Motor neuron (in vitro differentiated cells): ENCODE results near the gene FRMD4B. TPM values are rescaled to one million over a fixed set of nuclear protein-coding genes. Genes with fewer than 3 reads are reported as not detected.

Source experiments
- ATAC-seq, 8 experiments: fragments of 200-7000 bp; cut with Tn5 transposase; replicated peaks in 6 of 8; 2 replicates each; pipeline ENCODE4 v1.8.0; 2021; ENCODE audit warnings: mild to moderate bottlenecking in 8 of 8, moderate library complexity in 8 of 8
- H3K27ac ChIP-seq, 2 donors: fragments of 250-450 bp; sonication (Bioruptor Pico); 2 replicates each; pipeline ENCODE4 v1.9.0; 2021; ENCODE audit warnings: antibody characterized with exemption in 2 of 2, mild to moderate bottlenecking in 2 of 2, moderate library complexity in 1 of 2
- H3K4me1 ChIP-seq, 2 donors: fragments of 250-450 bp; sonication (Bioruptor Pico); replicated peaks in 1 of 2; 2 replicates each; pipeline ENCODE4 v1.6.1; 2021; ENCODE audit warnings: antibody characterized with exemption in 2 of 2, mild to moderate bottlenecking in 2 of 2, moderate library complexity in 1 of 2
- H3K4me3 ChIP-seq, 5 donors: fragments of 250-450 bp; sonication (Bioruptor Pico); 2 replicates each; pipeline ENCODE4 v1.9.0; 2021; ENCODE audit warnings: antibody characterized with exemption in 5 of 5, mild to moderate bottlenecking in 5 of 5, moderate library complexity in 4 of 5
- WGBS, 10 experiments: fragments of 450-650 bp; shearing (Covaris generic); methylation state at CpG; one replicate each; pipeline ENCODE4 v1.0.0; 2022; 5-methylcytosine and 5-hydroxymethylcytosine counted together
- in situ Hi-C, 9 experiments: fragments of 400-800 bp; cut with MboI; loops; one replicate each; pipeline ENCODE4 v1.15.0; 2021; ENCODE audit warnings: low sequenced_read_pairs in 9 of 9, low pct_unique_long_range_greater_than_20kb in 2 of 9; ENCODE audit not compliant: unreplicated experiment in 9 of 9
- total RNA-seq, 8 experiments: library from RNA; unstranded; fragments of 300-600 nt; gene quantifications; 2 replicates each; pipeline versions ENCODE4 v1.2.3 to v1.2.4, GENCODE V29; 2022

Gene FRMD4B
- total RNA-seq, 8 experiments from 2014 or later = 1.1 to 57.3 (median 16.0) TPM

GRCh38 chr3:69121950-69122349 lies 263.9 kb downstream of the FRMD4B start:
- 20 to 100% (median 64%) methylated on average over 1 to 7 of the region's 8 CpGs for WGBS, 10 experiments
- Histone ChIP-seq H3K4me3 (no peak overlapping the region), H3K27ac (no peak overlapping the region), H3K4me1 (peaks cover 6 to 15% of the 10 kb centered on the region in 2 donors)
- ATAC-seq = no peak
- in situ Hi-C loops = no loop called here

GRCh38 chr3:69121513-69121912 lies 264.4 kb downstream of the FRMD4B start:
- H3K27ac ChIP-seq = no peak overlapping the region
- ATAC-seq = no peak
- H3K4me3 ChIP-seq = no peak overlapping the region
- peaks cover 6 to 14% of the 10 kb centered on the region in 2 donors for H3K4me1 ChIP-seq
- WGBS, 10 experiments = 8 to 100% (median 78%) methylated on average over 1 to 6 of the region's 6 CpGs; no CpG with 5 or more reads in 1 of the 10 experiments
- in situ Hi-C loops = no loop called here

GRCh38 chr3:69120879-69121464 lies 264.9 kb downstream of the FRMD4B start:
- WGBS, 10 experiments = 0% methylated on average over 1 of the region's 1 CpG; no CpG with 5 or more reads in 4 of the 10 experiments
- Histone ChIP-seq H3K4me1 (peaks cover 3 to 9% of the 10 kb centered on the region in 2 donors), H3K4me3 (no peak overlapping the region), H3K27ac (no peak overlapping the region)
- in situ Hi-C loops = no loop called here
- peak in 4 of 8 experiments; percentile 34 to 63 (median 51) for ATAC-seq
